Measurements from ENCODE around the gene DKK3.

GRCh38 chr11:12008790-12009616 is 577 bp upstream of the DKK3 start:
- TF ChIP-seq POLR2A (IDR thresholded peaks at IDR 0.05; ENCODE audit: low read length) (no peak), GATA1 (IDR thresholded peaks at IDR 0.05; ENCODE audit: low read depth, low read length) (no peak)
